Measurements from ENCODE around the gene PSMD13.
A peak's percentile ranks its signal among the peaks of the same experiment; 100 is the strongest.
"Not testable (repeated sequence)": the region's sequence is repeated elsewhere in the genome, so short reads cannot be mapped to it uniquely, and the experiment has no call there.

PSMD13 gene

GRCh38 chr11:236774-237767 is at the start of gene PSMD13:
Gene PSMD13, plus strand, starts transcription at chr11:236976. Its CDS starts 74 bp downstream, at chr11:237050.
- DNase-seq: peak; percentile 83

GRCh38 chr11:189200-189783 is 47.5 kb upstream of the PSMD13 start:
- DNase-seq: not testable (repeated sequence)

- DNase-seq: not testable (repeated sequence)
These were observed 46.9 kb upstream of the PSMD13 start for GRCh38 chr11:189843-190311.

GRCh38 chr11:190546-190945 is 46.2 kb upstream of the PSMD13 start:
- DNase-seq: not testable (repeated sequence)

- not testable (repeated sequence) for DNase-seq
These were observed 45.0 kb upstream of the PSMD13 start for GRCh38 chr11:191490-192478.

- not testable (repeated sequence) for DNase-seq
These were observed 44.1 kb upstream of the PSMD13 start, which contains the start of gene SCGB1C1 for GRCh38 chr11:192674-193128. Gene SCGB1C1, plus strand, starts transcription at chr11:193078. Its CDS starts 22 bp downstream, at chr11:193100.

- not testable (repeated sequence) for DNase-seq
These were observed 43.3 kb upstream of the PSMD13 start for GRCh38 chr11:193481-193880.

GRCh38 chr11:196786-197731 is 39.7 kb upstream of the PSMD13 start:
- DNase-seq: no peak

GRCh38 chr11:197741-198235 is 39.0 kb upstream of the PSMD13 start:
- no peak for DNase-seq

GRCh38 chr11:198236-198806 is 38.5 kb upstream of the PSMD13 start:
- DNase-seq: no peak

- no peak for DNase-seq
These were observed 37.7 kb upstream of the PSMD13 start for GRCh38 chr11:199004-199581.

- DNase-seq: no peak
These were observed 37.0 kb upstream of the PSMD13 start for GRCh38 chr11:199782-200181.

- no peak for DNase-seq
These were observed 36.4 kb upstream of the PSMD13 start for GRCh38 chr11:200224-201003.

- no peak for DNase-seq
These were observed 34.8 kb upstream of the PSMD13 start for GRCh38 chr11:201966-202365.

- no peak for DNase-seq
These were observed 34.3 kb upstream of the PSMD13 start for GRCh38 chr11:202490-202889.

- no peak for DNase-seq
These were observed 33.5 kb upstream of the PSMD13 start for GRCh38 chr11:203056-203944.

- no peak for DNase-seq
These were observed 32.7 kb upstream of the PSMD13 start for GRCh38 chr11:203945-204586.
